ENCODE measurements around the gene ALOX5. TPM values are rescaled to one million over a fixed set of nuclear protein-coding genes. Genes with fewer than 3 reads are reported as not detected.

ALOX5 gene
- total and polyA plus RNA-seq, 2 of the 4 experiments (the other 2 are of a cell fraction): not detected

- Histone ChIP-seq H2AFZ (replicated peaks; ENCODE audit: low read length, poor library complexity) (no peak overlapping the region), H3K27ac (ENCODE audit: insufficient read depth, low read length) (no peak overlapping the region), H3K14ac (replicated peaks; ENCODE audit: low read depth, low read length) (no peak overlapping the region), H3K9me1 (ENCODE audit: insufficient read depth, low read length) (no peaks in the 10 kb centered on the region), H3K23ac (ENCODE audit: low read depth, low read length) (no peak overlapping the region), H3K4me2 (ENCODE audit: low read depth, low read length) (no peak overlapping the region), H4K8ac (ENCODE audit: low read depth in 2 of 2, low read length in 2 of 2) (no peak overlapping the region), H3K27me3 (ENCODE audit: control insufficient read depth, insufficient read depth, low read length) (peaks cover 4% of the 10 kb centered on the region), H3K4me1 (ENCODE audit: control insufficient read depth, insufficient read depth, low read length) (no peaks in the 10 kb centered on the region), H3K79me1 (ENCODE audit: low read depth in 1 of 2, low read length in 2 of 2) (no peaks in the 10 kb centered on the region), H3K56ac (ENCODE audit: extremely low read depth, insufficient read depth, low read length) (no peak overlapping the region), H3K4ac (ENCODE audit: low read depth, low read length) (no peak overlapping the region), H3K18ac (ENCODE audit: low read depth, low read length) (no peak overlapping the region), H3K9ac (ENCODE audit: low read depth, low read length) (no peak overlapping the region), H3K36me3 (ENCODE audit: control insufficient read depth, insufficient read depth, low read length) (no peaks in the 10 kb centered on the region), H4K20me1 (ENCODE audit: insufficient read depth, low read length) (no peaks in the 10 kb centered on the region), H4K5ac (ENCODE audit: low read depth, low read length) (no peak overlapping the region), H2BK120ac (ENCODE audit: low read depth, low read length) (no peak overlapping the region), H4K91ac (ENCODE audit: insufficient read depth, low read depth, low read length) (no peak overlapping the region), H2BK15ac (ENCODE audit: low read depth, low read length) (no peak overlapping the region), H3K4me3 (ENCODE audit: insufficient read depth, low read depth, low read length) (no peak overlapping the region), H2AK5ac (ENCODE audit: low read depth, low read length) (no peak overlapping the region), H2AK9ac (replicated peaks; ENCODE audit: low read depth, low read length, poor library complexity) (no peak overlapping the region), H2BK20ac (ENCODE audit: low read depth, low read length) (no peak overlapping the region), H3K9me3 (ENCODE audit: control insufficient read depth, insufficient read depth, low read length) (no peaks in the 10 kb centered on the region), H2BK5ac (ENCODE audit: low read depth, low read length, poor library complexity, severe bottlenecking) (no peak overlapping the region)
- ATAC-seq (ENCODE audit: low read depth): no peak
- 71% methylated on average over 1 of the region's 4 CpGs; no CpG with 5 or more reads in 1 of the 2 experiments for WGBS, 2 experiments (ENCODE audit: extremely low coverage in 2 of 2, insufficient read length in 1 of 2)
- TF ChIP-seq FOS (IDR thresholded peaks at IDR 0.05; ENCODE audit: low read depth, low read length) (no peak), MXI1 (IDR thresholded peaks at IDR 0.05; ENCODE audit: borderline replicate concordance, low read depth, low read length) (no peak), NFE2L2 (IDR thresholded peaks at IDR 0.05; ENCODE audit: low read depth, low read length) (no peak), RFX5 (IDR thresholded peaks at IDR 0.05; ENCODE audit: low read depth, low read length) (no peak), SMC3 (IDR thresholded peaks at IDR 0.05; ENCODE audit: low read depth, low read length) (no peak), CHD1 (IDR thresholded peaks at IDR 0.05; ENCODE audit: low read depth, low read length) (no peak), ELK1 (IDR thresholded peaks at IDR 0.05; ENCODE audit: borderline replicate concordance, low read depth, low read length) (no peak), MAZ (IDR thresholded peaks at IDR 0.05; ENCODE audit: borderline replicate concordance, low read depth, low read length) (no peak), CEBPB (IDR thresholded peaks at IDR 0.05; ENCODE audit: low read depth, low read length) (no peak), USF2 (IDR thresholded peaks at IDR 0.05; ENCODE audit: low read depth, low read length) (no peak), MAFK (IDR thresholded peaks at IDR 0.05; ENCODE audit: low read depth, low read length) (no peak), BHLHE40 (IDR thresholded peaks at IDR 0.05; ENCODE audit: low read depth, low read length) (no peak), POLR2A (IDR thresholded peaks at IDR 0.05; ENCODE audit: low read depth, low read length) (no peak), RCOR1 (IDR thresholded peaks at IDR 0.05; ENCODE audit: insufficient replicate concordance, low read length) (no peak)
- dilution Hi-C loops (cut with HindIII; ENCODE audit: low sequenced_read_pairs, unreplicated experiment): no loop called here
- ChIA-PET POLR2A (ENCODE audit: unreplicated experiment) (no interaction called here), CTCF (no interaction called here)
- intact Hi-C loops (cut with micrococcal nuclease): no loop called here
- no peak for DNase-seq
- in situ Hi-C loops (cut with MboI; ENCODE audit: low sequenced_read_pairs): no loop called here
- BruUV-seq (replicated peaks): no TSS peak
Observed at GRCh38 chr10:45411607-45411940, 37.6 kb downstream of the ALOX5 start.

All from IMR-90 (cell line).